ENCODE measurements around the gene GFAP.

GRCh38 chr17:44932096-44932786, 16.9 kb upstream of the GFAP start:
- TF ChIP-seq, protein P1, sequence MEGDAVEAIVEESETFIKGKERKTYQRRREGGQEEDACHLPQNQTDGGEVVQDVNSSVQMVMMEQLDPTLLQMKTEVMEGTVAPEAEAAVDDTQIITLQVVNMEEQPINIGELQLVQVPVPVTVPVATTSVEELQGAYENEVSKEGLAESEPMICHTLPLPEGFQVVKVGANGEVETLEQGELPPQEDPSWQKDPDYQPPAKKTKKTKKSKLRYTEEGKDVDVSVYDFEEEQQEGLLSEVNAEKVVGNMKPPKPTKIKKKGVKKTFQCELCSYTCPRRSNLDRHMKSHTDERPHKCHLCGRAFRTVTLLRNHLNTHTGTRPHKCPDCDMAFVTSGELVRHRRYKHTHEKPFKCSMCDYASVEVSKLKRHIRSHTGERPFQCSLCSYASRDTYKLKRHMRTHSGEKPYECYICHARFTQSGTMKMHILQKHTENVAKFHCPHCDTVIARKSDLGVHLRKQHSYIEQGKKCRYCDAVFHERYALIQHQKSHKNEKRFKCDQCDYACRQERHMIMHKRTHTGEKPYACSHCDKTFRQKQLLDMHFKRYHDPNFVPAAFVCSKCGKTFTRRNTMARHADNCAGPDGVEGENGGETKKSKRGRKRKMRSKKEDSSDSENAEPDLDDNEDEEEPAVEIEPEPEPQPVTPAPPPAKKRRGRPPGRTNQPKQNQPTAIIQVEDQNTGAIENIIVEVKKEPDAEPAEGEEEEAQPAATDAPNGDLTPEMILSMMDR (conservative IDR thresholded peaks at IDR 0.05; ENCODE audit: low read depth, low read length) = no peak
- TF ChIP-seq EZH2 (IDR thresholded peaks at IDR 0.05; ENCODE audit: borderline replicate concordance, low read depth, low read length, poor library complexity, severe bottlenecking) = no peak
